ENCODE results near the gene SH3RF3.

SH3RF3 gene

GRCh38 chr2:109447251-109447661, 318.3 kb downstream of the SH3RF3 start:
- DNase-seq = no peak

- no peak for DNase-seq
Measured at GRCh38 chr2:109447776-109448175, 318.8 kb downstream of the SH3RF3 start.

- no peak for DNase-seq
Measured at GRCh38 chr2:109448207-109448606, 319.2 kb downstream of the SH3RF3 start.

- DNase-seq = peak; percentile 82
Measured at GRCh38 chr2:109448946-109449788, 320.2 kb downstream of the SH3RF3 start.

GRCh38 chr2:109450574-109451273, 321.7 kb downstream of the SH3RF3 start:
- DNase-seq = no peak

- no peak for DNase-seq
Measured at GRCh38 chr2:109451671-109452070, 322.7 kb downstream of the SH3RF3 start.

GRCh38 chr2:109452318-109453305, 323.6 kb downstream of the SH3RF3 start:
- no peak for DNase-seq

GRCh38 chr2:109453371-109453995, 324.5 kb downstream of the SH3RF3 start:
- no peak for DNase-seq

- DNase-seq = no peak
Measured at GRCh38 chr2:109454304-109454703, 325.3 kb downstream of the SH3RF3 start.

- DNase-seq = no peak
Measured at GRCh38 chr2:109454765-109455394, 325.9 kb downstream of the SH3RF3 start.

GRCh38 chr2:109455731-109456691, 327.0 kb downstream of the SH3RF3 start:
- DNase-seq = no peak

- no peak for DNase-seq
Measured at GRCh38 chr2:109456776-109457175, 327.8 kb downstream of the SH3RF3 start.

- no peak for DNase-seq
Measured at GRCh38 chr2:109457366-109457765, 328.4 kb downstream of the SH3RF3 start.

GRCh38 chr2:109457794-109458193, 328.8 kb downstream of the SH3RF3 start:
- DNase-seq = no peak

- no peak for DNase-seq
Measured at GRCh38 chr2:109458512-109458911, 329.5 kb downstream of the SH3RF3 start.

GRCh38 chr2:109459485-109459884, 330.5 kb downstream of the SH3RF3 start:
- DNase-seq = no peak

GRCh38 chr2:109460553-109461324, 331.7 kb downstream of the SH3RF3 start:
- DNase-seq = no peak

GRCh38 chr2:109463236-109463635, 334.2 kb downstream of the SH3RF3 start:
- no peak for DNase-seq

- DNase-seq = no peak
Measured at GRCh38 chr2:109463891-109464290, 334.9 kb downstream of the SH3RF3 start.

Measured in NCI-H2029 treated with DMSO at 0.1 percent for 48 hours (cell line).